ENCODE results near the gene OR5K3. TPM values are rescaled to one million over a fixed set of nuclear protein-coding genes. Genes with fewer than 3 reads are reported as not detected.

The OR5K3 gene
- polyA plus RNA-seq (2012; ENCODE audit: missing spikeins), result not detected

GRCh38 chr3:98390366-98390765, at the start of gene OR5K3:
Gene OR5K3 (plus strand): TSS chr3:98390666. CDS start chr3:98390666, 0 bp downstream.
- FAIRE-seq (no peak), DNase-seq (ENCODE audit: insufficient read length) (no peak)
- no peak for TF ChIP-seq TAF1 (IDR thresholded peaks at IDR 0.05; ENCODE audit: borderline replicate concordance, low read depth, low read length)
- TF ChIP-seq POLR2A (IDR thresholded peaks at IDR 0.05; ENCODE audit: low read depth, low read length), result no peak
- no peak for TF ChIP-seq POLR2AphosphoS5 (IDR thresholded peaks at IDR 0.05; ENCODE audit: low read depth, low read length)

GRCh38 chr3:98341758-98342157, 48.7 kb upstream of the OR5K3 start:
- no peak for FAIRE-seq
- TF ChIP-seq POLR2AphosphoS5 (IDR thresholded peaks at IDR 0.05; ENCODE audit: low read depth, low read length) (no peak), TAF1 (IDR thresholded peaks at IDR 0.05; ENCODE audit: borderline replicate concordance, low read depth, low read length) (no peak), POLR2A (IDR thresholded peaks at IDR 0.05; ENCODE audit: low read depth, low read length) (no peak)
- DNase-seq (ENCODE audit: insufficient read length), result no peak

- peak; percentile 74 for FAIRE-seq
- no peak for DNase-seq (ENCODE audit: insufficient read length)
- TF ChIP-seq POLR2A (IDR thresholded peaks at IDR 0.05; ENCODE audit: low read depth, low read length) (no peak), TAF1 (IDR thresholded peaks at IDR 0.05; ENCODE audit: borderline replicate concordance, low read depth, low read length) (no peak), POLR2AphosphoS5 (IDR thresholded peaks at IDR 0.05; ENCODE audit: low read depth, low read length) (no peak)
Measured at GRCh38 chr3:98343647-98344507, 46.6 kb upstream of the OR5K3 start.

- DNase-seq (ENCODE audit: insufficient read length) (no peak), FAIRE-seq (no peak)
- TF ChIP-seq POLR2A (IDR thresholded peaks at IDR 0.05; ENCODE audit: low read depth, low read length), result no peak
- TF ChIP-seq POLR2AphosphoS5 (IDR thresholded peaks at IDR 0.05; ENCODE audit: low read depth, low read length), result no peak
- no peak for TF ChIP-seq TAF1 (IDR thresholded peaks at IDR 0.05; ENCODE audit: borderline replicate concordance, low read depth, low read length)
Measured at GRCh38 chr3:98350082-98350481, 40.4 kb upstream of the OR5K3 start.

GRCh38 chr3:98353554-98353953, 36.9 kb upstream of the OR5K3 start, which contains the start of gene OR5K4:
Gene OR5K4 (plus strand): TSS chr3:98353854. CDS start chr3:98353854, 0 bp downstream.
- DNase-seq (ENCODE audit: insufficient read length), result no peak
- FAIRE-seq, result no peak
- TF ChIP-seq POLR2AphosphoS5 (IDR thresholded peaks at IDR 0.05; ENCODE audit: low read depth, low read length) (no peak), POLR2A (IDR thresholded peaks at IDR 0.05; ENCODE audit: low read depth, low read length) (no peak), TAF1 (IDR thresholded peaks at IDR 0.05; ENCODE audit: borderline replicate concordance, low read depth, low read length) (no peak)

GRCh38 chr3:98359250-98359649, 31.2 kb upstream of the OR5K3 start:
- FAIRE-seq (no peak), DNase-seq (ENCODE audit: insufficient read length) (no peak)
- no peak for TF ChIP-seq POLR2A (IDR thresholded peaks at IDR 0.05; ENCODE audit: low read depth, low read length)
- TF ChIP-seq POLR2AphosphoS5 (IDR thresholded peaks at IDR 0.05; ENCODE audit: low read depth, low read length), result no peak

GRCh38 chr3:98359993-98360675, 30.3 kb upstream of the OR5K3 start:
- peak; percentile 80 for FAIRE-seq
- no peak for TF ChIP-seq POLR2AphosphoS5 (IDR thresholded peaks at IDR 0.05; ENCODE audit: low read depth, low read length)
- TF ChIP-seq POLR2A (IDR thresholded peaks at IDR 0.05; ENCODE audit: low read depth, low read length), result no peak
- no peak for TF ChIP-seq TAF1 (IDR thresholded peaks at IDR 0.05; ENCODE audit: borderline replicate concordance, low read depth, low read length)
- no peak for DNase-seq (ENCODE audit: insufficient read length)

- DNase-seq (ENCODE audit: insufficient read length) (no peak), FAIRE-seq (no peak)
- no peak for TF ChIP-seq POLR2AphosphoS5 (IDR thresholded peaks at IDR 0.05; ENCODE audit: low read depth, low read length)
- no peak for TF ChIP-seq TAF1 (IDR thresholded peaks at IDR 0.05; ENCODE audit: borderline replicate concordance, low read depth, low read length)
- no peak for TF ChIP-seq POLR2A (IDR thresholded peaks at IDR 0.05; ENCODE audit: low read depth, low read length)
Measured at GRCh38 chr3:98360681-98361080, 29.8 kb upstream of the OR5K3 start.

- TF ChIP-seq POLR2A (IDR thresholded peaks at IDR 0.05; ENCODE audit: low read depth, low read length) (no peak), POLR2AphosphoS5 (IDR thresholded peaks at IDR 0.05; ENCODE audit: low read depth, low read length) (no peak), TAF1 (IDR thresholded peaks at IDR 0.05; ENCODE audit: borderline replicate concordance, low read depth, low read length) (no peak)
- FAIRE-seq, result no peak
Measured at GRCh38 chr3:98361289-98361688, 29.2 kb upstream of the OR5K3 start.

GRCh38 chr3:98367464-98368246, 22.8 kb upstream of the OR5K3 start:
- FAIRE-seq, result no peak
- TF ChIP-seq POLR2A (IDR thresholded peaks at IDR 0.05; ENCODE audit: low read depth, low read length), result no peak
- no peak for TF ChIP-seq POLR2AphosphoS5 (IDR thresholded peaks at IDR 0.05; ENCODE audit: low read depth, low read length)
- no peak for TF ChIP-seq TAF1 (IDR thresholded peaks at IDR 0.05; ENCODE audit: borderline replicate concordance, low read depth, low read length)
- no peak for DNase-seq (ENCODE audit: insufficient read length)

More at GRCh38 chr3:98361289-98361688, 29.2 kb upstream of the OR5K3 start:
- DNase-seq (ENCODE audit: insufficient read length), result no peak

- TF ChIP-seq POLR2AphosphoS5 (IDR thresholded peaks at IDR 0.05; ENCODE audit: low read depth, low read length), result no peak
- no peak for TF ChIP-seq TAF1 (IDR thresholded peaks at IDR 0.05; ENCODE audit: borderline replicate concordance, low read depth, low read length)
- TF ChIP-seq POLR2A (IDR thresholded peaks at IDR 0.05; ENCODE audit: low read depth, low read length), result no peak
- DNase-seq (ENCODE audit: insufficient read length) (no peak), FAIRE-seq (no peak)
Measured at GRCh38 chr3:98371186-98371585, 19.3 kb upstream of the OR5K3 start.

Data from GM12892 (cell line).